PC-3 (cell line): Measurements from ENCODE around the gene MIPOL1. TPM values are rescaled to one million over a fixed set of nuclear protein-coding genes. Genes with fewer than 3 reads are reported as not detected.

ENCODE experiments used
- ATAC-seq: fragments of 200-7000 bp; cut with Tn5 transposase; 2 replicates; pipeline ENCODE4 v1.9.1; 2020; ENCODE audit warnings: mild to moderate bottlenecking, moderate library complexity
- BruUV-seq: library from RNA; stranded (reverse); fragments of 400-500 nt; replicated peaks from 2 replicates; lab custom pipeline; 2021; lab: Mats Ljungman, UMichigan
- CTCF ChIA-PET: fragments of 300-600 bp; sonication (Branson Sonifier 250); formaldehyde crosslinking; loops from one replicate; lab custom pipeline; 2022; ENCODE audit warnings: antibody characterized with exemption; lab: Charles Lee
- POLR2A ChIA-PET: fragments of 300-600 bp; sonication (Branson Sonifier 250); formaldehyde crosslinking; loops from one replicate; lab custom pipeline; 2022; ENCODE audit warnings: antibody characterized with exemption; ENCODE audit not compliant: unreplicated experiment; lab: Charles Lee
- DNase-seq: peaks from one replicate; pipeline ENCODE4 v3.0.0-alpha.2; 2015
- H2AFZ ChIP-seq: fragments of 300-600 bp; sonication (generic); 2 replicates; pipeline ENCODE4 v1.6.0; 2016; ENCODE audit warnings: antibody characterized with exemption, low read length
- H3F3A ChIP-seq: fragments of 300-600 bp; sonication (generic); one replicate; pipeline ENCODE4 v1.6.0; 2017; ENCODE audit warnings: antibody characterized with exemption, low read length, control low read depth, mild to moderate bottlenecking; ENCODE audit not compliant: unreplicated experiment
- H3K27ac ChIP-seq: fragments of 300-600 bp; sonication (generic); 2 replicates; pipeline ENCODE4 v1.5.1; 2016; ENCODE audit warnings: mild to moderate bottlenecking, low read length
- H3K27me3 ChIP-seq: fragments of 300-600 bp; sonication (generic); 2 replicates; pipeline ENCODE4 v1.6.1; 2016; ENCODE audit warnings: low read length, mixed read lengths
- H3K36me3 ChIP-seq: fragments of 300-600 bp; sonication (generic); 2 replicates; pipeline ENCODE4 v1.6.1; 2016; ENCODE audit warnings: low read depth, mixed run types, low read length, mixed read lengths
- H3K4me1 ChIP-seq: fragments of 300-600 bp; sonication (generic); 2 replicates; pipeline ENCODE4 v1.5.1; 2016; ENCODE audit warnings: low read length; ENCODE audit not compliant: insufficient read depth
- H3K4me2 ChIP-seq: fragments of 300-600 bp; sonication (generic); 2 replicates; pipeline ENCODE4 v1.6.0; 2016; ENCODE audit warnings: low read length
- H3K4me3 ChIP-seq: fragments of 300-600 bp; sonication (generic); 2 replicates; pipeline ENCODE4 v1.5.1; 2016; ENCODE audit warnings: mild to moderate bottlenecking, low read length, mixed read lengths
- H3K79me2 ChIP-seq: fragments of 300-600 bp; sonication (generic); 2 replicates; pipeline ENCODE4 v1.6.1; 2017; ENCODE audit warnings: low read length, mixed read lengths
- H3K9ac ChIP-seq: fragments of 300-600 bp; sonication (generic); 2 replicates; pipeline ENCODE4 v1.6.0; 2016; ENCODE audit warnings: mild to moderate bottlenecking, low read length
- H3K9me2 ChIP-seq: fragments of 300-600 bp; sonication (generic); replicated peaks from 2 replicates; pipeline ENCODE4 v1.6.1; 2016; ENCODE audit warnings: mixed run types, low read length, mixed read lengths
- H3K9me3 ChIP-seq: fragments of 300-600 bp; sonication (generic); 2 replicates; pipeline ENCODE4 v1.6.1; 2016; ENCODE audit warnings: low read length, mixed read lengths
- H4K20me1 ChIP-seq: fragments of 300-600 bp; sonication (generic); 2 replicates; pipeline ENCODE4 v1.6.1; 2016; ENCODE audit warnings: low read length, mixed read lengths
- EZH2 ChIP-seq: fragments of 300-600 bp; sonication (generic); IDR thresholded peaks from one replicate; pipeline ENCODE4 v1.6.1; 2017; ENCODE audit warnings: antibody characterized with exemption, mild to moderate bottlenecking, low read length; ENCODE audit not compliant: unreplicated experiment
- EZH2phosphoT487 ChIP-seq: fragments of 300-600 bp; sonication (generic); IDR thresholded peaks from 2 replicates; pipeline ENCODE4 v1.6.1; 2018; ENCODE audit warnings: mild to moderate bottlenecking, antibody characterized with exemption, low read length, borderline replicate concordance
- intact Hi-C: fragments of 100-400 bp; cut with micrococcal nuclease; formaldehyde crosslinking; loops from 2 replicates; pipeline ENCODE4 v1.9.0; 2023
- total RNA-seq: library from RNA; depleted of rRNA; stranded (reverse); fragments of >200 nt; gene quantifications from 2 replicates; pipeline ENCODE4 v1.2.3, GENCODE V29; 2014; rRNA removed
- TF ChIP-seq, protein P1 (sequence below): fragments of 300-600 bp; sonication (generic); conservative IDR thresholded peaks from 2 replicates; pipeline ENCODE4 v1.5.1; 2017; ENCODE audit warnings: antibody characterized with exemption, low read depth, mild to moderate bottlenecking, low read length

MIPOL1 gene
- total RNA-seq, 1 experiment from 2014 or later = 22.5 TPM

DNA sequence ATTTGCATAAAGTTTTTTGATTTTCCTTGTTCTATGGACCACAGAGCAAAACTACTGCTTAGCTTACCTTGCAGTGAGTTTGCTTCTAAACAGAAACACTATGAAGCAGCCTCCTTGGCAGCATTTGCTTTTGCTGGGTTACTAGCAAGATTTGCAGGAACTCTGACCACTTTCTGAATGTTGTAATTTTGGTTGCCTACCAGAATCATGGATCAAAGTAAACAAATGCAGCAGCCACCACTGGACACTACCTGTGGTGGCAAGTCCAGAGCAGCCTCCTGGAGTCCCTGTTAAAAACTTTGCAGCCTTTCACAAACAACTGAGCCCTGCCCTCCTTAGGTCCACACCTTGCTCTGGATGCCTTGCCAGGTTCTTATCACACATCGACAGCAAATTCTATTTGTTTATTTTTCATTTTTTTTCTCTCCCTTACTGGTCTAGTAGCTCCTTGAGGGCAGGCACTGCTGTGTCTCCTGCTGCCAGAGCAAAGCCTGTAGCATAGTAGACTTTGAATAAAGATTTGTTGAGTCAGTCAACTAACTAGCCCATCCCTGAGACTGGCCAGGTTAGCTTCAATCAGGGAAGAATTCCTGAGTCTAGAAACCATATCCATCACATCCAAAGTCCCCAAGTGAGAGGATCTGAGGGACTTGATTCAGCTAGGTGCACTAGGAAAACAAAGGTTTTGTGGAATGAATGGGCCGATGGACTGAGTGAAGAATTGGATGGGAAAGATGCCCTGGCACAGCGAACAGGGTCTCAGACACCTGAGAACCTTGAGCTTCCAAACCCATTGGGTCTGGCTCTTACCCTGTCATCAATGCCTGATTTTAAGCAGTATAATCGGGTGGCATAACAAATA lies 403.4 kb downstream of the MIPOL1 start:
- ChIA-PET POLR2A (interaction anchor here (0.5 to 0.7 kb wide), 2 partner anchors 16 to 226 kb away, joined by 3 to 4 read pairs; no protein-coding TSS in a partner anchor), CTCF (interaction anchor here (0.9 kb wide), 1 partner anchor 96 kb away, joined by 3 read pairs; no protein-coding TSS in a partner anchor)
- H3K36me3 ChIP-seq = no peaks in the 10 kb centered on the region
- no TSS peak for BruUV-seq
- TF ChIP-seq EZH2phosphoT487 (no peak), EZH2 (no peak)
- TF ChIP-seq, protein P1, sequence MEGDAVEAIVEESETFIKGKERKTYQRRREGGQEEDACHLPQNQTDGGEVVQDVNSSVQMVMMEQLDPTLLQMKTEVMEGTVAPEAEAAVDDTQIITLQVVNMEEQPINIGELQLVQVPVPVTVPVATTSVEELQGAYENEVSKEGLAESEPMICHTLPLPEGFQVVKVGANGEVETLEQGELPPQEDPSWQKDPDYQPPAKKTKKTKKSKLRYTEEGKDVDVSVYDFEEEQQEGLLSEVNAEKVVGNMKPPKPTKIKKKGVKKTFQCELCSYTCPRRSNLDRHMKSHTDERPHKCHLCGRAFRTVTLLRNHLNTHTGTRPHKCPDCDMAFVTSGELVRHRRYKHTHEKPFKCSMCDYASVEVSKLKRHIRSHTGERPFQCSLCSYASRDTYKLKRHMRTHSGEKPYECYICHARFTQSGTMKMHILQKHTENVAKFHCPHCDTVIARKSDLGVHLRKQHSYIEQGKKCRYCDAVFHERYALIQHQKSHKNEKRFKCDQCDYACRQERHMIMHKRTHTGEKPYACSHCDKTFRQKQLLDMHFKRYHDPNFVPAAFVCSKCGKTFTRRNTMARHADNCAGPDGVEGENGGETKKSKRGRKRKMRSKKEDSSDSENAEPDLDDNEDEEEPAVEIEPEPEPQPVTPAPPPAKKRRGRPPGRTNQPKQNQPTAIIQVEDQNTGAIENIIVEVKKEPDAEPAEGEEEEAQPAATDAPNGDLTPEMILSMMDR = no peak
- peak; percentile 38 for DNase-seq
- H4K20me1 ChIP-seq = no peaks in the 10 kb centered on the region
- H3F3A ChIP-seq = no peaks in the 10 kb centered on the region
- no peaks in the 10 kb centered on the region for H3K9me3 ChIP-seq
- H2AFZ ChIP-seq = no peak overlapping the region
- no peak for ATAC-seq
- peak overlapping the region; percentile 84 for H3K4me2 ChIP-seq
- peak overlapping the region; percentile 99; the same call in 1 of the 2 replicates for H3K9ac ChIP-seq
- intact Hi-C loops = loop anchor here (2.0 kb wide), 1 partner anchor 40 kb away; no protein-coding TSS in a partner anchor
- no peaks in the 10 kb centered on the region for H3K27me3 ChIP-seq
- H3K79me2 ChIP-seq = peaks cover 54% of the 10 kb centered on the region
- H3K9me2 ChIP-seq = no peaks in the 10 kb centered on the region
- H3K4me1 ChIP-seq = peaks cover 47% of the 10 kb centered on the region
- H3K4me3 ChIP-seq = peak overlapping the region; percentile 93; the same call in 1 of the 2 replicates
- H3K27ac ChIP-seq = peak overlapping the region; percentile 99

DNA sequence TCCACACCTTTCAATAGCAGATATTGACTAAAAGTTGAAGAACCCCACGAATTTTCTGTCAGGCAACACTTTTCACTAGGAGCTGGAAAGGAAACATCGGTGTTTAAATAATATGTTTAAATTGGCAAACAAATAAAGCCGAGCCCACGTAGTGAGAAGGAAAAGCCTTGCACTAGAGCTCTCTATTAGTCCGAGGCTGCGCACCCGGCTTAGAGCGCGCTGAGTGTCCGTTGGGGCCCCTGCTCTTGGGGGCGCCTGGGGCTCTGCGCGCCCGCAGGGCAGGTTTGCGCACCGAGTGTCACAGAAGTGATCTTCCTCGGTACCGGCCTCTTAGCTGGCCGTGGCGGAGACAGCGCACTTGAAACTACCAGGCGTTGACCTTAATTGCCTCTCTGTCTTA lies 404.1 kb downstream of the MIPOL1 start:
- intact Hi-C loops = loop anchor here (2.0 kb wide), 1 partner anchor 39 kb away; no protein-coding TSS in a partner anchor
- POLR2A ChIA-PET = no interaction called here

More for the DNA sequence above, 404.1 kb downstream of the MIPOL1 start:
- ATAC-seq (no peak), DNase-seq (no peak)
- H3F3A ChIP-seq = no peaks in the 10 kb centered on the region
- no peak overlapping the region for H3K4me3 ChIP-seq
- no peaks in the 10 kb centered on the region for H3K9me3 ChIP-seq
- H3K4me2 ChIP-seq = no peak overlapping the region
- H3K9me2 ChIP-seq = no peaks in the 10 kb centered on the region
- H3K9ac ChIP-seq = no peak overlapping the region
- TF ChIP-seq, protein P1 = no peak
- no peak for TF ChIP-seq EZH2
- TF ChIP-seq EZH2phosphoT487 = no peak
- no peaks in the 10 kb centered on the region for H3K27me3 ChIP-seq
- H2AFZ ChIP-seq = no peak overlapping the region
- peaks cover 47% of the 10 kb centered on the region for H3K79me2 ChIP-seq
- peaks cover 41% of the 10 kb centered on the region for H3K4me1 ChIP-seq
- no TSS peak for BruUV-seq
- H4K20me1 ChIP-seq = no peaks in the 10 kb centered on the region
- no peaks in the 10 kb centered on the region for H3K36me3 ChIP-seq
- CTCF ChIA-PET = no interaction called here
- H3K27ac ChIP-seq = no peak overlapping the region

Other genes starting within 250 kb of the MIPOL1 start
- 0.87 and 1.0 TPM in 2 replicates for gene SLC25A21, start 25.3 kb upstream of the MIPOL1 start, total RNA-seq